DND-41 (cell line): Measurements from ENCODE around the gene WNT9A.

ENCODE experiments used
- EZH2 ChIP-seq: IDR thresholded peaks from 3 replicates; pipeline ENCODE4 v1.6.1; 2012; ENCODE audit warnings: borderline replicate concordance, low read depth, mild to moderate bottlenecking, moderate library complexity, low read length, inconsistent platforms; ENCODE audit not compliant: severe bottlenecking
- TF ChIP-seq, protein P1 (sequence below): IDR thresholded peaks from 2 replicates; pipeline ENCODE4 v1.5.1; 2012; ENCODE audit warnings: borderline replicate concordance, low read length, moderate library complexity, mild to moderate bottlenecking; ENCODE audit not compliant: poor library complexity, severe bottlenecking; ENCODE audit errors: extremely low read depth

DNA sequence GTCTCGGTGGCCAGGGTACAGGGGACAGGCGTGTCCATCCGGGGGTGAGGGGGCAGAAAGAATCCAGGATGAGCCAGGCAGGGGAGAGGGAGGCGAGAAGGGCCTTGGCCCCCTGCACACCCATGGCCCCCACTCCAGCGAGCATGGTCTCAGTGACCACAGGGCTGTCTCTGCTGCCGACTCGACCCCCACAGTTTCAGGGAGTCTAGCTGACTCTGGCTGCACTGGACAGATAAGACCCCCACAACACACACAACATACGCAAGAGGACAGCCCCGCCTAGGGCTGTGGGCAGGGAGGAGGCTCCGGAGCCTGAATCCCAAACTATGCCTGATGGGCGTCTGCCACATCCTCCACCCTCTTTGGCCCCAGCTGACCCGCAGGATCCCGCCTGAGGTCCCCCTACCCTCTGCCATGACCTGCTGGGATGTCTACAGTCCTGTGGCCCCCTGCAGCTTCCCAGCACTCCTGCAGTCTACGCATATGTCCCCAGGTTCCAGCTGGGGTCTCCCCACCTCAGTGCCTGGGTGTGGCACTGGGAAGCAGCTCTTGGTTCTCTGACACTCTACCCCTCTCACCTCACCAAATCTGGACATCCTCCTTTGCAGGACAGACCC is 22.0 kb downstream of the WNT9A start:
- TF ChIP-seq, protein P1, sequence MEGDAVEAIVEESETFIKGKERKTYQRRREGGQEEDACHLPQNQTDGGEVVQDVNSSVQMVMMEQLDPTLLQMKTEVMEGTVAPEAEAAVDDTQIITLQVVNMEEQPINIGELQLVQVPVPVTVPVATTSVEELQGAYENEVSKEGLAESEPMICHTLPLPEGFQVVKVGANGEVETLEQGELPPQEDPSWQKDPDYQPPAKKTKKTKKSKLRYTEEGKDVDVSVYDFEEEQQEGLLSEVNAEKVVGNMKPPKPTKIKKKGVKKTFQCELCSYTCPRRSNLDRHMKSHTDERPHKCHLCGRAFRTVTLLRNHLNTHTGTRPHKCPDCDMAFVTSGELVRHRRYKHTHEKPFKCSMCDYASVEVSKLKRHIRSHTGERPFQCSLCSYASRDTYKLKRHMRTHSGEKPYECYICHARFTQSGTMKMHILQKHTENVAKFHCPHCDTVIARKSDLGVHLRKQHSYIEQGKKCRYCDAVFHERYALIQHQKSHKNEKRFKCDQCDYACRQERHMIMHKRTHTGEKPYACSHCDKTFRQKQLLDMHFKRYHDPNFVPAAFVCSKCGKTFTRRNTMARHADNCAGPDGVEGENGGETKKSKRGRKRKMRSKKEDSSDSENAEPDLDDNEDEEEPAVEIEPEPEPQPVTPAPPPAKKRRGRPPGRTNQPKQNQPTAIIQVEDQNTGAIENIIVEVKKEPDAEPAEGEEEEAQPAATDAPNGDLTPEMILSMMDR: no peak
- TF ChIP-seq EZH2: no peak
